Measurements from ENCODE around the gene NTHL1. TPM values are rescaled to one million over a fixed set of nuclear protein-coding genes. Genes with fewer than 3 reads are reported as not detected.

The NTHL1 gene
- total and polyA plus RNA-seq, 9 of the 15 experiments (the other 6 are each of a cell fraction or from before 2014, with no cell fraction given) = 1.1 to 58.8 (median 17.6) TPM

- TF ChIP-seq, protein P1, sequence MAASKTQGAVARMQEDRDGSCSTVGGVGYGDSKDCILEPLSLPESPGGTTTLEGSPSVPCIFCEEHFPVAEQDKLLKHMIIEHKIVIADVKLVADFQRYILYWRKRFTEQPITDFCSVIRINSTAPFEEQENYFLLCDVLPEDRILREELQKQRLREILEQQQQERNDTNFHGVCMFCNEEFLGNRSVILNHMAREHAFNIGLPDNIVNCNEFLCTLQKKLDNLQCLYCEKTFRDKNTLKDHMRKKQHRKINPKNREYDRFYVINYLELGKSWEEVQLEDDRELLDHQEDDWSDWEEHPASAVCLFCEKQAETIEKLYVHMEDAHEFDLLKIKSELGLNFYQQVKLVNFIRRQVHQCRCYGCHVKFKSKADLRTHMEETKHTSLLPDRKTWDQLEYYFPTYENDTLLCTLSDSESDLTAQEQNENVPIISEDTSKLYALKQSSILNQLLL (CRISPR knock-in tag; IDR thresholded peaks at IDR 0.05; ENCODE audit: borderline replicate concordance) = no peak
- peak; percentile 91 for TF ChIP-seq ELF1 (tag; IDR thresholded peaks at IDR 0.05)
- TF ChIP-seq SPI1 (IDR thresholded peaks at IDR 0.05; ENCODE audit: borderline replicate concordance, low read depth, low read length) = peak; percentile 68; the same call in 1 of the 2 replicates
- TF ChIP-seq KAT7 (CRISPR knock-in tag; IDR thresholded peaks at IDR 0.05; ENCODE audit: borderline replicate concordance) = peak; percentile 68; the same call in 1 of the 2 replicates
- peak; percentile 77 for TF ChIP-seq BRD4 (IDR thresholded peaks at IDR 0.05)
- 0 out of 2 replicates have a peak, but pooled peaks have one; percentile 18 for TF ChIP-seq GATAD2A (IDR thresholded peaks at IDR 0.05)
- no peak for TF ChIP-seq NCOA4 (IDR thresholded peaks at IDR 0.05; ENCODE audit: partially characterized antibody)
- TF ChIP-seq, protein P2, sequence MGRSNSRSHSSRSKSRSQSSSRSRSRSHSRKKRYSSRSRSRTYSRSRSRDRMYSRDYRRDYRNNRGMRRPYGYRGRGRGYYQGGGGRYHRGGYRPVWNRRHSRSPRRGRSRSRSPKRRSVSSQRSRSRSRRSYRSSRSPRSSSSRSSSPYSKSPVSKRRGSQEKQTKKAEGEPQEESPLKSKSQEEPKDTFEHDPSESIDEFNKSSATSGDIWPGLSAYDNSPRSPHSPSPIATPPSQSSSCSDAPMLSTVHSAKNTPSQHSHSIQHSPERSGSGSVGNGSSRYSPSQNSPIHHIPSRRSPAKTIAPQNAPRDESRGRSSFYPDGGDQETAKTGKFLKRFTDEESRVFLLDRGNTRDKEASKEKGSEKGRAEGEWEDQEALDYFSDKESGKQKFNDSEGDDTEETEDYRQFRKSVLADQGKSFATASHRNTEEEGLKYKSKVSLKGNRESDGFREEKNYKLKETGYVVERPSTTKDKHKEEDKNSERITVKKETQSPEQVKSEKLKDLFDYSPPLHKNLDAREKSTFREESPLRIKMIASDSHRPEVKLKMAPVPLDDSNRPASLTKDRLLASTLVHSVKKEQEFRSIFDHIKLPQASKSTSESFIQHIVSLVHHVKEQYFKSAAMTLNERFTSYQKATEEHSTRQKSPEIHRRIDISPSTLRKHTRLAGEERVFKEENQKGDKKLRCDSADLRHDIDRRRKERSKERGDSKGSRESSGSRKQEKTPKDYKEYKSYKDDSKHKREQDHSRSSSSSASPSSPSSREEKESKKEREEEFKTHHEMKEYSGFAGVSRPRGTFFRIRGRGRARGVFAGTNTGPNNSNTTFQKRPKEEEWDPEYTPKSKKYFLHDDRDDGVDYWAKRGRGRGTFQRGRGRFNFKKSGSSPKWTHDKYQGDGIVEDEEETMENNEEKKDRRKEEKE (IDR thresholded peaks at IDR 0.05; ENCODE audit: borderline replicate concordance in 1 of 2, control insufficient read depth in 1 of 2, low read depth in 2 of 2, low read length in 1 of 2) = no peak
- no peak for TF ChIP-seq HINFP (tag; conservative IDR thresholded peaks at IDR 0.05; ENCODE audit: low read depth)
- TF ChIP-seq SRSF3 (IDR thresholded peaks at IDR 0.05; ENCODE audit: insufficient read depth, low read length) = no peak
- peak; percentile 36; the same call in 1 of the 2 replicates for TF ChIP-seq LEF1 (IDR thresholded peaks at IDR 0.05)
- TF ChIP-seq, protein P3, sequence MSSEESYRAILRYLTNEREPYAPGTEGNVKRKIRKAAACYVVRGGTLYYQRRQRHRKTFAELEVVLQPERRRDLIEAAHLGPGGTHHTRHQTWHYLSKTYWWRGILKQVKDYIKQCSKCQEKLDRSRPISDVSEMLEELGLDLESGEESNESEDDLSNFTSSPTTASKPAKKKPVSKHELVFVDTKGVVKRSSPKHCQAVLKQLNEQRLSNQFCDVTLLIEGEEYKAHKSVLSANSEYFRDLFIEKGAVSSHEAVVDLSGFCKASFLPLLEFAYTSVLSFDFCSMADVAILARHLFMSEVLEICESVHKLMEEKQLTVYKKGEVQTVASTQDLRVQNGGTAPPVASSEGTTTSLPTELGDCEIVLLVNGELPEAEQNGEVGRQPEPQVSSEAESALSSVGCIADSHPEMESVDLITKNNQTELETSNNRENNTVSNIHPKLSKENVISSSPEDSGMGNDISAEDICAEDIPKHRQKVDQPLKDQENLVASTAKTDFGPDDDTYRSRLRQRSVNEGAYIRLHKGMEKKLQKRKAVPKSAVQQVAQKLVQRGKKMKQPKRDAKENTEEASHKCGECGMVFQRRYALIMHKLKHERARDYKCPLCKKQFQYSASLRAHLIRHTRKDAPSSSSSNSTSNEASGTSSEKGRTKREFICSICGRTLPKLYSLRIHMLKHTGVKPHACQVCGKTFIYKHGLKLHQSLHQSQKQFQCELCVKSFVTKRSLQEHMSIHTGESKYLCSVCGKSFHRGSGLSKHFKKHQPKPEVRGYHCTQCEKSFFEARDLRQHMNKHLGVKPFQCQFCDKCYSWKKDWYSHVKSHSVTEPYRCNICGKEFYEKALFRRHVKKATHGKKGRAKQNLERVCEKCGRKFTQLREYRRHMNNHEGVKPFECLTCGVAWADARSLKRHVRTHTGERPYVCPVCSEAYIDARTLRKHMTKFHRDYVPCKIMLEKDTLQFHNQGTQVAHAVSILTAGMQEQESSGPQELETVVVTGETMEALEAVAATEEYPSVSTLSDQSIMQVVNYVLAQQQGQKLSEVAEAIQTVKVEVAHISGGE (CRISPR knock-in tag; IDR thresholded peaks at IDR 0.05) = peak in 2 of 3 experiments; percentile 32 to 82; a peak in 3 of 6 replicates
- no peak for TF ChIP-seq NR2C2 (CRISPR knock-in tag; IDR thresholded peaks at IDR 0.05)
- TF ChIP-seq NR2C2 (tag; IDR thresholded peaks at IDR 0.05) = peak; percentile 67
- TF ChIP-seq NFXL1 (CRISPR knock-in tag; IDR thresholded peaks at IDR 0.05) = no peak
These were observed 37.7 kb downstream of the NTHL1 start, which contains the start of gene ZNF598 (continued) for GRCh38 chr16:2009791-2010510.

Measured in K562 (cell line).